MCF 10A (cell line): ENCODE measurements around the gene KCND2. TPM values are rescaled to one million over a fixed set of nuclear protein-coding genes. Genes with fewer than 3 reads are reported as not detected.

Source experiments
- BruUV-seq: library from RNA; stranded (reverse); fragments of 400-500 nt; replicated peaks from 2 replicates; lab custom pipeline; 2021; lab: Mats Ljungman, UMichigan
- CTCF ChIA-PET: fragments of 300-600 bp; sonication (Branson Sonifier 250); formaldehyde crosslinking; extraction: SDS; loops from one replicate; lab custom pipeline; 2021; ENCODE audit warnings: antibody characterized with exemption, inconsistent platforms; lab: Yijun Ruan, JAX
- POLR2A ChIA-PET: fragments of 300-600, 350-650 bp; sonication (Branson Sonifier 250); formaldehyde crosslinking; extraction: SDS; loops from one replicate; lab custom pipeline; 2020; ENCODE audit warnings: antibody characterized with exemption, inconsistent platforms; lab: Yijun Ruan, JAX
- DNase-seq: peaks from one replicate; pipeline ENCODE4 v3.0.0-alpha.2; 2018; ENCODE audit not compliant: unreplicated experiment
- H3K27ac Mint-ChIP-seq: one replicate; pipeline ENCODE4 v1.8.0; 2022; ENCODE audit warnings: mild to moderate bottlenecking, low read depth, mixed read lengths; ENCODE audit not compliant: unreplicated experiment
- H3K27me3 Mint-ChIP-seq: one replicate; pipeline ENCODE4 v1.8.0; 2022; ENCODE audit warnings: mixed read lengths; ENCODE audit not compliant: insufficient read depth, unreplicated experiment
- H3K36me3 Mint-ChIP-seq: one replicate; pipeline ENCODE4 v1.8.0; 2022; ENCODE audit warnings: mild to moderate bottlenecking, moderate library complexity, mixed read lengths; ENCODE audit not compliant: insufficient read depth, unreplicated experiment
- H3K4me1 Mint-ChIP-seq: one replicate; pipeline ENCODE4 v1.8.0; 2022; ENCODE audit warnings: mixed read lengths; ENCODE audit not compliant: insufficient read depth, unreplicated experiment
- H3K4me3 Mint-ChIP-seq: one replicate; pipeline ENCODE4 v1.8.0; 2022; ENCODE audit warnings: mild to moderate bottlenecking, moderate library complexity, mixed read lengths; ENCODE audit not compliant: unreplicated experiment
- H3K9me3 Mint-ChIP-seq: one replicate; pipeline ENCODE4 v1.8.0; 2022; ENCODE audit warnings: mixed read lengths; ENCODE audit not compliant: unreplicated experiment
- intact Hi-C: fragments of 100-400 bp; cut with micrococcal nuclease; formaldehyde crosslinking; loops from 2 replicates; pipeline ENCODE4 v1.14.1; 2022
- total RNA-seq: library from RNA; stranded (reverse); gene quantifications from 2 replicates; pipeline ENCODE4 v1.2.3, GENCODE V29; 2022
- TF ChIP-seq, protein P1 (sequence below): fragments of 200-600 bp; IDR thresholded peaks from one replicate; pipeline ENCODE4 v1.8.0; 2022; ENCODE audit warnings: antibody characterized with exemption, mild to moderate bottlenecking; ENCODE audit not compliant: unreplicated experiment

KCND2 gene
- total RNA-seq, 1 experiment from 2014 or later = not detected

DNA sequence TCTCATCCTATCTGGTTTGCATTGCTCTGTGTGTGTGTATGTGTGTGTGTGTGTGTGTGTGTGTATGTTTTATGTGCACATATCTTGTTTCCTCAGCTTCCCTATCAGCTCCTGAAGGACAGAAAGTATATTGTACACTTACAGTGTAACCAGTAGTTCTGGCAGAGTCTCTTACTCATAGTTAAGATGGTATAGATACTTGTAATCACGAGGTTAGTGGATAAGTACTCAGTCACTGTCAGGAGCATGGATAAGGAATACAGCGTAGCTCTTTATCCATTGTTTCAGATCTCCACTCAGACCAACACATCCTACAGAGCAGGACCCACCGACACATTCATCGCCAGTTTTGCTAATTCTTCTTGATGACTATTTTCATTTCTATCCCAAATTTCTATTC is 309.9 kb downstream of the KCND2 start:
- ChIA-PET POLR2A (interaction anchor here (0.5 kb wide), 1 partner anchor 178 kb away, joined by 3 read pairs; no protein-coding TSS in a partner anchor), CTCF (interaction anchor here (0.9 kb wide), 1 partner anchor 54 kb away, joined by 3 read pairs; no protein-coding TSS in a partner anchor)
- Mint-ChIP-seq H3K27me3 (peaks cover 58% of the 10 kb centered on the region), H3K4me1 (peaks cover 6% of the 10 kb centered on the region), H3K27ac (no peak overlapping the region), H3K4me3 (no peak overlapping the region), H3K36me3 (no peaks in the 10 kb centered on the region), H3K9me3 (no peaks in the 10 kb centered on the region)
- intact Hi-C loops = no loop called here
- no TSS peak for BruUV-seq
- TF ChIP-seq, protein P1, sequence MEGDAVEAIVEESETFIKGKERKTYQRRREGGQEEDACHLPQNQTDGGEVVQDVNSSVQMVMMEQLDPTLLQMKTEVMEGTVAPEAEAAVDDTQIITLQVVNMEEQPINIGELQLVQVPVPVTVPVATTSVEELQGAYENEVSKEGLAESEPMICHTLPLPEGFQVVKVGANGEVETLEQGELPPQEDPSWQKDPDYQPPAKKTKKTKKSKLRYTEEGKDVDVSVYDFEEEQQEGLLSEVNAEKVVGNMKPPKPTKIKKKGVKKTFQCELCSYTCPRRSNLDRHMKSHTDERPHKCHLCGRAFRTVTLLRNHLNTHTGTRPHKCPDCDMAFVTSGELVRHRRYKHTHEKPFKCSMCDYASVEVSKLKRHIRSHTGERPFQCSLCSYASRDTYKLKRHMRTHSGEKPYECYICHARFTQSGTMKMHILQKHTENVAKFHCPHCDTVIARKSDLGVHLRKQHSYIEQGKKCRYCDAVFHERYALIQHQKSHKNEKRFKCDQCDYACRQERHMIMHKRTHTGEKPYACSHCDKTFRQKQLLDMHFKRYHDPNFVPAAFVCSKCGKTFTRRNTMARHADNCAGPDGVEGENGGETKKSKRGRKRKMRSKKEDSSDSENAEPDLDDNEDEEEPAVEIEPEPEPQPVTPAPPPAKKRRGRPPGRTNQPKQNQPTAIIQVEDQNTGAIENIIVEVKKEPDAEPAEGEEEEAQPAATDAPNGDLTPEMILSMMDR = no peak
- no peak for DNase-seq

DNA sequence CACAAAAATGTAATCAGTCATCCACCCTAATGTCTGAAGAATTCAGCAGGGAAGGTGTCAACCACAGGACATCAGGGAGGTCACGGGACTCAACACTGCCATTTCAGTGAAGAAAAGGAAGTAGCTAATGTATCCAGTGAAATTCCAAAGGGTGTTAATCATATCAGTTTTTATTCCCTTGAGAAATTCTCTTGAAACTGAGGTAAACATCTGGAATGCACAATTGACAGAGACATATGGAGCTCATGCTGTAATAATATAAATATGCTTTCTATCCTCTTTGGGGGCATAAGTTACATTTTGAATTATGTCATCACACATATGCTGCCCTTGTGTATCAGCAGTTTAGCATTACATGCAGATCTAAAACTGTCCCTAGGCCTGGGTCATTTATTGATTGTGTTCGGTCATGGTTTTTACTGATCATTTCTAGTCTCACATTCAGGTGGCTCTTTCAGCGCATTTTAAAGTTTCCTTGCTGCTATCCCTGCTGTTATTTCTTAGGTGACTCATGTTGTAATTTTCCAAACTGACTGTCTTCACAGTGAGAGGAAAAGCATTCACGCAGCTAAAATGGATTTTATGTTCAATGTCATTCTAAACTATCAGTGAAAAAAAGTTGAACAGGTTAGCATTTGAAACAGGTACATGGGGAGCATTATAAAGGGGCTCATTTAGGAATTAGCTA is 311.1 kb downstream of the KCND2 start:
- peaks cover 6% of the 10 kb centered on the region for H3K4me1 Mint-ChIP-seq
- H3K36me3 Mint-ChIP-seq = no peaks in the 10 kb centered on the region
- no peak overlapping the region for H3K4me3 Mint-ChIP-seq
- no TSS peak for BruUV-seq
- CTCF ChIA-PET = interaction anchor here (0.6 kb wide), 1 partner anchor 951 kb away, joined by 3 read pairs; no protein-coding TSS in a partner anchor
- DNase-seq = no peak
- H3K9me3 Mint-ChIP-seq = no peaks in the 10 kb centered on the region
- H3K27ac Mint-ChIP-seq = no peak overlapping the region
- peaks cover 54% of the 10 kb centered on the region for H3K27me3 Mint-ChIP-seq
- intact Hi-C loops = no loop called here
- TF ChIP-seq, protein P1 = no peak
- POLR2A ChIA-PET = no interaction called here

DNA sequence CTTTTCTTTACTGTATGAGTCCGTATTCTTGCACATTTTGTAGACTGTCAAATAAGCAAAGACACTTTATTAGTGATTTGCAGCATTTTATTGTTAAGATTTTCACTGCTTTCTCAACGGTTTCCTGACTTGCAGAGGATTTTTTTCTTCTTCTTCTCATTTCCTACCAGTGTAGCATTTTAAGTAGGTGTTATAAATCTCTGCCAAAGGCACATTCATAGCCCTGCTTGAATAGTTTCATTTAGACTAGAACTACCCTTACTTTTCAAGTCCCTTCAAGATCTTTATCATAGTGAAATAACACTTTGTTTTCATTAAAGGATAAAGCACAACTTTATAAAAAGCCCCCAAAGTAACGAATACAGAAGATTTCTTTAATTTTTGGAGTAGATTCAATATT is 313.6 kb downstream of the KCND2 start:
- ChIA-PET POLR2A (no interaction called here), CTCF (no interaction called here)
- BruUV-seq = no TSS peak
- no peak for DNase-seq
- H3K4me3 Mint-ChIP-seq = no peak overlapping the region
- peaks cover 6% of the 10 kb centered on the region for H3K4me1 Mint-ChIP-seq
- no peaks in the 10 kb centered on the region for H3K36me3 Mint-ChIP-seq
- intact Hi-C loops = no loop called here
- peaks cover 47% of the 10 kb centered on the region for H3K27me3 Mint-ChIP-seq
- TF ChIP-seq, protein P1 = no peak
- H3K27ac Mint-ChIP-seq = no peak overlapping the region
- H3K9me3 Mint-ChIP-seq = no peaks in the 10 kb centered on the region

DNA sequence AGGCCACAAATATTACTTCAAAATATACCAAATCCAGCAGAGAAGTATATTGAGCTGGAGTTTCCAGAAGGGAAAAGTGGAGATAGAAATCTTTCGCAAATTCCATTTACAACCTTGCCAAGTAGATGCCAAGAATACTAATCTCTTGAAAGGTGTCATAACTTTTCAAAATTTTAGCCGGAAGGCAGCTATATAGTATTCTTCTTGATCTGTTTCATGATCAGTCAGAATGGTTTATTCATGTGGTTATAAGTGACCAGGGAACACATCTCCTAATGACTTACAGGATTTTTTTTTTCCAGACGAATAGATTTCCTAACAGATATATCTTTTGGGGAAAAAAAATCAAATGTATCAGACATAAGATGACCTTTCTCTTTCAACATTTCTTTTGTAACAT is 314.3 kb downstream of the KCND2 start:
- CTCF ChIA-PET = no interaction called here
- TF ChIP-seq, protein P1 = no peak
- Mint-ChIP-seq H3K27ac (no peak overlapping the region), H3K27me3 (peaks cover 40% of the 10 kb centered on the region), H3K9me3 (no peaks in the 10 kb centered on the region), H3K36me3 (no peaks in the 10 kb centered on the region), H3K4me1 (peaks cover 6% of the 10 kb centered on the region), H3K4me3 (no peak overlapping the region)
- intact Hi-C loops = no loop called here
- no TSS peak for BruUV-seq
- POLR2A ChIA-PET = no interaction called here
- no peak for DNase-seq
